ENCODE data around the gene MBNL2. TPM values are rescaled to one million over a fixed set of nuclear protein-coding genes. Genes with fewer than 3 reads are reported as not detected.
"Not testable (repeated sequence)": the region's sequence is repeated elsewhere in the genome, so short reads cannot be mapped to it uniquely, and the experiment has no call there.

MBNL2 gene
- total and polyA plus RNA-seq, 2 experiments from 2014 or later = 0.55 to 3.2 TPM

DNA sequence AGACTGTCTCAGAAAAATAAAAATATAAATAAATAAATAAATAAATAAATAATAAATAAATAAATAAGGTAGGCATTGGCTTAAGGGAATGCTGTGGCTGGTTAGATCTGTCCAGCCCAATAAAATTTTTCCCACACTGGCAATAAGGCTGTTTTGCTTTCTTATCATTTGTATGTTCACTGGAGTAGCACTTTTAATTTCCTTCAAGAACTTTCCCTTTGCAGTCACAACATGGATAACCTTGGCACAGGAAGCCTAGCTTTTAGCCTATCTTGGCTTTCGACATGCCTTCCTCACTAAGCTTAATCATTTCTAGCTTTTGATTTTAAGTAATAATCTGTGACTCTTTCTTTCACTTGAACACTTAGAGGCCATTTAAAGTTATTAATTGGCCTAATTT, 129.9 kb downstream of the MBNL2 start:
- not testable (repeated sequence) for DNase-seq (ENCODE audit: low spot score); H3F3A ChIP-seq (replicated peaks; ENCODE audit: low read depth); H3K4me2 ChIP-seq; H3K4me1 Mint-ChIP-seq; H3K27me3 ChIP-seq (ENCODE audit: insufficient read depth); H3K9me3 Mint-ChIP-seq; H3K27ac Mint-ChIP-seq; H3K27me3 Mint-ChIP-seq (ENCODE audit: insufficient read depth, low read depth, poor library complexity); H3K4me3 ChIP-seq; H3K27ac ChIP-seq (ENCODE audit: low read depth); H2AFZ ChIP-seq; H3K9me2 ChIP-seq (ENCODE audit: insufficient read depth); ATAC-seq; H3K36me3 Mint-ChIP-seq (ENCODE audit: low read depth); H3K4me1 ChIP-seq (ENCODE audit: insufficient read depth); H3K36me3 ChIP-seq (ENCODE audit: insufficient read depth); H3K4me3 Mint-ChIP-seq; H3K79me2 ChIP-seq (replicated peaks; ENCODE audit: insufficient read depth); H4K20me1 ChIP-seq (replicated peaks; ENCODE audit: insufficient read depth)

DNA sequence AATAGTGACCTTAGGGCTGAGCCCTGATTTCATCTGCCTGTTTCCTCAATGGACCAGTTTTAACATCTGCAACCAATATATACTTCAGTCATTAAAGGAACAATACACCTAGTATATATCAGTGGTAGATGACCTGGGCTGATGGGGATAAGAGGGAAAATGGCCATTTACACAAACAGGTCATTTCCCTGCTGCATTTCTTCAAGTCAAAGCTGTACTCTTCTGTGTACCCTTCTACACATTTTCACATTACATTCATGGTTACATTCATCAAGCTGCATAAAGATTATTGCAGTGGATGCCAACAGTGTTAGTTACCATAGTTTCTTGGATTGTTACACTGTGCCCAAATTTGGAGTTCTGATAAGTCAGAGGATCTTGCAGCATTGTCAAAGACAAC, 130.7 kb downstream of the MBNL2 start:
- Histone ChIP-seq H3K36me3 (ENCODE audit: insufficient read depth) (no peaks in the 10 kb centered on the region; the same call in 1 of the 2 replicates), H3K79me2 (replicated peaks; ENCODE audit: insufficient read depth) (no peaks in the 10 kb centered on the region), H4K20me1 (replicated peaks; ENCODE audit: insufficient read depth) (no peaks in the 10 kb centered on the region), H3K9me2 (ENCODE audit: insufficient read depth) (0 out of 2 replicates have a peak, but pooled peaks cover 7% of the 10 kb centered on the region), H3F3A (replicated peaks; ENCODE audit: low read depth) (no peaks in the 10 kb centered on the region), H3K27ac (ENCODE audit: low read depth) (no peak overlapping the region), H3K4me3 (no peak overlapping the region), H2AFZ (no peak overlapping the region), H3K27me3 (ENCODE audit: insufficient read depth) (no peaks in the 10 kb centered on the region), H3K4me1 (ENCODE audit: insufficient read depth) (0 out of 2 replicates have a peak, but pooled peaks cover 2% of the 10 kb centered on the region), H3K4me2 (no peak overlapping the region)
- ATAC-seq = no peak
- H3K4me1 Mint-ChIP-seq = peaks cover 4% of the 10 kb centered on the region; the same call in 2 of the 3 replicates
- H3K36me3 Mint-ChIP-seq (ENCODE audit: low read depth) = peaks cover 6% of the 10 kb centered on the region
- H3K9me3 Mint-ChIP-seq = peaks cover 9% of the 10 kb centered on the region; the same call in 2 of the 3 replicates
- H3K4me3 Mint-ChIP-seq = no peak overlapping the region
- no peak for DNase-seq (ENCODE audit: low spot score)
- no peak overlapping the region for H3K27ac Mint-ChIP-seq
- peaks cover 2% of the 10 kb centered on the region for H3K27me3 Mint-ChIP-seq (ENCODE audit: insufficient read depth, low read depth, poor library complexity)
- TF ChIP-seq POLR2AphosphoS5 (IDR thresholded peaks at IDR 0.05; ENCODE audit: low read depth) (no peak), NANOG (IDR thresholded peaks at IDR 0.05; ENCODE audit: borderline replicate concordance) (no peak), CREB1 (CRISPR knock-in tag; IDR thresholded peaks at IDR 0.05; ENCODE audit: low read depth) (no peak), EZH2 (IDR thresholded peaks at IDR 0.05; ENCODE audit: low read depth, unreplicated experiment) (no peak), EZH2phosphoT487 (IDR thresholded peaks at IDR 0.05; ENCODE audit: unreplicated experiment) (no peak), JUNB (IDR thresholded peaks at IDR 0.05; ENCODE audit: unreplicated experiment) (no peak), STAT1 (IDR thresholded peaks at IDR 0.05; ENCODE audit: unreplicated experiment) (no peak), ZNF114 (CRISPR knock-in tag; IDR thresholded peaks at IDR 0.05) (no peak)
- TF ChIP-seq, protein P1, sequence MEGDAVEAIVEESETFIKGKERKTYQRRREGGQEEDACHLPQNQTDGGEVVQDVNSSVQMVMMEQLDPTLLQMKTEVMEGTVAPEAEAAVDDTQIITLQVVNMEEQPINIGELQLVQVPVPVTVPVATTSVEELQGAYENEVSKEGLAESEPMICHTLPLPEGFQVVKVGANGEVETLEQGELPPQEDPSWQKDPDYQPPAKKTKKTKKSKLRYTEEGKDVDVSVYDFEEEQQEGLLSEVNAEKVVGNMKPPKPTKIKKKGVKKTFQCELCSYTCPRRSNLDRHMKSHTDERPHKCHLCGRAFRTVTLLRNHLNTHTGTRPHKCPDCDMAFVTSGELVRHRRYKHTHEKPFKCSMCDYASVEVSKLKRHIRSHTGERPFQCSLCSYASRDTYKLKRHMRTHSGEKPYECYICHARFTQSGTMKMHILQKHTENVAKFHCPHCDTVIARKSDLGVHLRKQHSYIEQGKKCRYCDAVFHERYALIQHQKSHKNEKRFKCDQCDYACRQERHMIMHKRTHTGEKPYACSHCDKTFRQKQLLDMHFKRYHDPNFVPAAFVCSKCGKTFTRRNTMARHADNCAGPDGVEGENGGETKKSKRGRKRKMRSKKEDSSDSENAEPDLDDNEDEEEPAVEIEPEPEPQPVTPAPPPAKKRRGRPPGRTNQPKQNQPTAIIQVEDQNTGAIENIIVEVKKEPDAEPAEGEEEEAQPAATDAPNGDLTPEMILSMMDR (conservative IDR thresholded peaks at IDR 0.05; ENCODE audit: low read depth in 2 of 2) = no peak
- TF ChIP-seq, protein P2, sequence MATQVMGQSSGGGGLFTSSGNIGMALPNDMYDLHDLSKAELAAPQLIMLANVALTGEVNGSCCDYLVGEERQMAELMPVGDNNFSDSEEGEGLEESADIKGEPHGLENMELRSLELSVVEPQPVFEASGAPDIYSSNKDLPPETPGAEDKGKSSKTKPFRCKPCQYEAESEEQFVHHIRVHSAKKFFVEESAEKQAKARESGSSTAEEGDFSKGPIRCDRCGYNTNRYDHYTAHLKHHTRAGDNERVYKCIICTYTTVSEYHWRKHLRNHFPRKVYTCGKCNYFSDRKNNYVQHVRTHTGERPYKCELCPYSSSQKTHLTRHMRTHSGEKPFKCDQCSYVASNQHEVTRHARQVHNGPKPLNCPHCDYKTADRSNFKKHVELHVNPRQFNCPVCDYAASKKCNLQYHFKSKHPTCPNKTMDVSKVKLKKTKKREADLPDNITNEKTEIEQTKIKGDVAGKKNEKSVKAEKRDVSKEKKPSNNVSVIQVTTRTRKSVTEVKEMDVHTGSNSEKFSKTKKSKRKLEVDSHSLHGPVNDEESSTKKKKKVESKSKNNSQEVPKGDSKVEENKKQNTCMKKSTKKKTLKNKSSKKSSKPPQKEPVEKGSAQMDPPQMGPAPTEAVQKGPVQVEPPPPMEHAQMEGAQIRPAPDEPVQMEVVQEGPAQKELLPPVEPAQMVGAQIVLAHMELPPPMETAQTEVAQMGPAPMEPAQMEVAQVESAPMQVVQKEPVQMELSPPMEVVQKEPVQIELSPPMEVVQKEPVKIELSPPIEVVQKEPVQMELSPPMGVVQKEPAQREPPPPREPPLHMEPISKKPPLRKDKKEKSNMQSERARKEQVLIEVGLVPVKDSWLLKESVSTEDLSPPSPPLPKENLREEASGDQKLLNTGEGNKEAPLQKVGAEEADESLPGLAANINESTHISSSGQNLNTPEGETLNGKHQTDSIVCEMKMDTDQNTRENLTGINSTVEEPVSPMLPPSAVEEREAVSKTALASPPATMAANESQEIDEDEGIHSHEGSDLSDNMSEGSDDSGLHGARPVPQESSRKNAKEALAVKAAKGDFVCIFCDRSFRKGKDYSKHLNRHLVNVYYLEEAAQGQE (IDR thresholded peaks at IDR 0.05; ENCODE audit: unreplicated experiment) = no peak
- TF ChIP-seq, protein P3, sequence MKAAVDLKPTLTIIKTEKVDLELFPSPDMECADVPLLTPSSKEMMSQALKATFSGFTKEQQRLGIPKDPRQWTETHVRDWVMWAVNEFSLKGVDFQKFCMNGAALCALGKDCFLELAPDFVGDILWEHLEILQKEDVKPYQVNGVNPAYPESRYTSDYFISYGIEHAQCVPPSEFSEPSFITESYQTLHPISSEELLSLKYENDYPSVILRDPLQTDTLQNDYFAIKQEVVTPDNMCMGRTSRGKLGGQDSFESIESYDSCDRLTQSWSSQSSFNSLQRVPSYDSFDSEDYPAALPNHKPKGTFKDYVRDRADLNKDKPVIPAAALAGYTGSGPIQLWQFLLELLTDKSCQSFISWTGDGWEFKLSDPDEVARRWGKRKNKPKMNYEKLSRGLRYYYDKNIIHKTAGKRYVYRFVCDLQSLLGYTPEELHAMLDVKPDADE (IDR thresholded peaks at IDR 0.05) = no peak
